HEK293 (cell line): ENCODE results near the gene HOTAIR.
A peak's percentile ranks its signal among the peaks of the same experiment; 100 is the strongest.

ENCODE experiments used
- BCL6B ChIP-seq: fragments of 450-650 bp; formaldehyde crosslinking; IDR thresholded peaks from 2 replicates; pipeline ENCODE4 v1.5.1; 2017; ENCODE audit warnings: missing biosample characterization, missing genetic modification characterization
- MEIS1 ChIP-seq: sonication (generic); formaldehyde crosslinking; IDR thresholded peaks from 2 replicates; pipeline ENCODE4 v1.8.1; 2022; ENCODE audit warnings: missing genetic modification reagents, mild to moderate bottlenecking, borderline replicate concordance
- MZF1 ChIP-seq: fragments of 450-650 bp; formaldehyde crosslinking; IDR thresholded peaks from 2 replicates; pipeline ENCODE4 v1.5.1; 2017; ENCODE audit warnings: missing biosample characterization, missing genetic modification characterization, borderline replicate concordance
- SCRT1 ChIP-seq: fragments of 450-650 bp; formaldehyde crosslinking; IDR thresholded peaks from 2 replicates; pipeline ENCODE4 v1.5.1; 2016; ENCODE audit warnings: missing biosample characterization, missing genetic modification characterization, borderline replicate concordance
- TCF7L2 ChIP-seq: IDR thresholded peaks from 2 replicates; pipeline ENCODE4 v1.6.1; 2011; ENCODE audit warnings: low read depth, mild to moderate bottlenecking, inconsistent platforms, low read length, moderate library complexity, borderline replicate concordance
- ZBTB10 ChIP-seq: fragments of 450-650 bp; formaldehyde crosslinking; IDR thresholded peaks from 2 replicates; pipeline ENCODE4 v1.5.1; 2016; ENCODE audit warnings: missing biosample characterization, missing genetic modification characterization
- ZBTB48 ChIP-seq: fragments of 450-650 bp; formaldehyde crosslinking; IDR thresholded peaks from 2 replicates; pipeline ENCODE4 v1.5.1; 2016; ENCODE audit warnings: missing biosample characterization, missing genetic modification characterization
- ZNF132 ChIP-seq: fragments of 450-650 bp; formaldehyde crosslinking; IDR thresholded peaks from 2 replicates; pipeline ENCODE4 v1.5.1; 2017; ENCODE audit warnings: missing biosample characterization, missing genetic modification characterization, borderline replicate concordance
- ZNF148 ChIP-seq: fragments of 450-650 bp; formaldehyde crosslinking; IDR thresholded peaks from 2 replicates; pipeline ENCODE4 v1.5.0; 2017; ENCODE audit warnings: missing biosample characterization, missing genetic modification characterization, borderline replicate concordance
- ZNF16 ChIP-seq: fragments of 450-650 bp; formaldehyde crosslinking; IDR thresholded peaks from 2 replicates; pipeline ENCODE4 v1.5.1; 2016; ENCODE audit warnings: low read depth, missing biosample characterization, missing genetic modification characterization
- ZNF184 ChIP-seq: fragments of 450-650 bp; IDR thresholded peaks from 2 replicates; pipeline ENCODE4 v1.5.1; 2018; ENCODE audit warnings: missing biosample characterization, mild to moderate bottlenecking, missing genetic modification characterization
- ZNF341 ChIP-seq: fragments of 450-650 bp; formaldehyde crosslinking; IDR thresholded peaks from 2 replicates; pipeline ENCODE4; 2016; ENCODE audit warnings: low read depth, missing biosample characterization, missing genetic modification characterization
- ZNF398 ChIP-seq: fragments of 450-650 bp; formaldehyde crosslinking; IDR thresholded peaks from 2 replicates; pipeline ENCODE4 v1.5.1; 2017; ENCODE audit warnings: missing biosample characterization, missing genetic modification characterization
- ZNF404 ChIP-seq: fragments of 450-650 bp; formaldehyde crosslinking; IDR thresholded peaks from 2 replicates; pipeline ENCODE4 v1.5.1; 2017; ENCODE audit warnings: missing biosample characterization, missing genetic modification characterization
- ZNF416 ChIP-seq: fragments of 450-650 bp; formaldehyde crosslinking; IDR thresholded peaks from 2 replicates; pipeline ENCODE4 v1.5.1; 2016; ENCODE audit warnings: missing biosample characterization, missing genetic modification characterization
- ZNF549 ChIP-seq: fragments of 450-650 bp; IDR thresholded peaks from 2 replicates; pipeline ENCODE4 v1.5.1; 2018; ENCODE audit warnings: missing biosample characterization, missing genetic modification characterization, mild to moderate bottlenecking, inconsistent platforms, moderate library complexity
- ZNF596 ChIP-seq: fragments of 450-650 bp; IDR thresholded peaks from 2 replicates; pipeline ENCODE4 v1.5.0; 2018; ENCODE audit warnings: missing biosample characterization, mild to moderate bottlenecking, missing genetic modification characterization, moderate library complexity
- ZNF677 ChIP-seq: fragments of 450-650 bp; IDR thresholded peaks from 2 replicates; pipeline ENCODE4 v1.5.0; 2018; ENCODE audit warnings: missing biosample characterization, mild to moderate bottlenecking, missing genetic modification characterization, moderate library complexity
- ZNF777 ChIP-seq: fragments of 450-650 bp; formaldehyde crosslinking; IDR thresholded peaks from 2 replicates; pipeline ENCODE4 v1.5.1; 2017; ENCODE audit warnings: missing biosample characterization, missing genetic modification characterization, borderline replicate concordance
- ZNF843 ChIP-seq: fragments of 450-650 bp; formaldehyde crosslinking; IDR thresholded peaks from 2 replicates; pipeline ENCODE4 v1.5.1; 2016; ENCODE audit warnings: missing biosample characterization, missing genetic modification characterization
- TF ChIP-seq, protein P1 (sequence below): fragments of 450-650 bp; formaldehyde crosslinking; conservative IDR thresholded peaks from 2 replicates; pipeline ENCODE4 v1.5.1; 2016; ENCODE audit warnings: low read depth, missing biosample characterization, missing genetic modification characterization

The HOTAIR gene

DNA sequence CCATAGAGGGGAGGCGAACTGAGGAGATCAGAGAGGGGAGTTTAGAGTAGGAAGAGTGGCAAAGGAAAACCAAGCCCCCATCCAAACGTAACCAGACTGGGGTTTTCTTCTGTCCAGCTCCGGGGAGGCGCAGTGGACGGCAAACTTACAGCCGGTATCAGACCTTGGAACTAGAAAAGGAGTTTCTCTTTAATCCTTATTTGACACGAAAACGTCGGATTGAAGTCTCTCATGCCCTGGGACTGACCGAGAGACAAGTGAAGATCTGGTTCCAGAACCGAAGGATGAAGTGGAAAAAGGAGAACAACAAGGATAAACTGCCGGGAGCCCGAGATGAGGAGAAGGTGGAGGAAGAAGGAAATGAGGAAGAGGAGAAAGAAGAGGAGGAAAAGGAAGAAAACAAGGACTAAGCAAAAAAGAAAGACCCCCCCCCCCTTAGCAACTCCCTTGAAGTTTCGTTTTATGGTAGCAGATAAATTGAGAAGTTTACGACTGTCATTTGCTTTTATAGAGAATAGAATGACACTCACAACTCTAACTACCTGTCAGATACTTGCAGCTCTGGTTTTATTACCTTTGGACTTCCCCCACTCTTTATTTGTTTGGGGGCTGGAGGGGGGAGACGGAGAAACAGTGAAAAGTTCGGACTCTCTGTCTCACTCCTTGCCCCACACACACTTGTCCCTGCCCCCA lies 36.4 kb upstream of the HOTAIR start (continued):
- TF ChIP-seq ZNF398 (tag by site-specific recombination) (peak; percentile 94), ZNF596 (tag by site-specific recombination) (peak; percentile 79), ZNF16 (tag by site-specific recombination) (no peak), ZNF549 (no peak), MZF1 (tag by site-specific recombination) (peak; percentile 20; the same call in 1 of the 2 replicates), BCL6B (tag by site-specific recombination) (peak; percentile 6; the same call in 1 of the 2 replicates), ZNF148 (tag by site-specific recombination) (no peak), ZNF404 (peak; percentile 39; the same call in 1 of the 2 replicates), ZNF341 (tag by site-specific recombination) (no peak), ZNF416 (tag by site-specific recombination) (no peak), ZNF132 (tag by site-specific recombination) (no peak), ZNF777 (no peak), ZBTB10 (tag by site-specific recombination) (no peak), ZNF843 (peak; percentile 92), ZNF677 (tag by site-specific recombination) (no peak), SCRT1 (tag by site-specific recombination) (peak; percentile 60; the same call in 1 of the 2 replicates), TCF7L2 (peak; percentile 81), ZNF184 (tag by site-specific recombination) (no peak), MEIS1 (CRISPR knock-in tag) (no peak), ZBTB48 (tag by site-specific recombination) (no peak)
- TF ChIP-seq, protein P1, sequence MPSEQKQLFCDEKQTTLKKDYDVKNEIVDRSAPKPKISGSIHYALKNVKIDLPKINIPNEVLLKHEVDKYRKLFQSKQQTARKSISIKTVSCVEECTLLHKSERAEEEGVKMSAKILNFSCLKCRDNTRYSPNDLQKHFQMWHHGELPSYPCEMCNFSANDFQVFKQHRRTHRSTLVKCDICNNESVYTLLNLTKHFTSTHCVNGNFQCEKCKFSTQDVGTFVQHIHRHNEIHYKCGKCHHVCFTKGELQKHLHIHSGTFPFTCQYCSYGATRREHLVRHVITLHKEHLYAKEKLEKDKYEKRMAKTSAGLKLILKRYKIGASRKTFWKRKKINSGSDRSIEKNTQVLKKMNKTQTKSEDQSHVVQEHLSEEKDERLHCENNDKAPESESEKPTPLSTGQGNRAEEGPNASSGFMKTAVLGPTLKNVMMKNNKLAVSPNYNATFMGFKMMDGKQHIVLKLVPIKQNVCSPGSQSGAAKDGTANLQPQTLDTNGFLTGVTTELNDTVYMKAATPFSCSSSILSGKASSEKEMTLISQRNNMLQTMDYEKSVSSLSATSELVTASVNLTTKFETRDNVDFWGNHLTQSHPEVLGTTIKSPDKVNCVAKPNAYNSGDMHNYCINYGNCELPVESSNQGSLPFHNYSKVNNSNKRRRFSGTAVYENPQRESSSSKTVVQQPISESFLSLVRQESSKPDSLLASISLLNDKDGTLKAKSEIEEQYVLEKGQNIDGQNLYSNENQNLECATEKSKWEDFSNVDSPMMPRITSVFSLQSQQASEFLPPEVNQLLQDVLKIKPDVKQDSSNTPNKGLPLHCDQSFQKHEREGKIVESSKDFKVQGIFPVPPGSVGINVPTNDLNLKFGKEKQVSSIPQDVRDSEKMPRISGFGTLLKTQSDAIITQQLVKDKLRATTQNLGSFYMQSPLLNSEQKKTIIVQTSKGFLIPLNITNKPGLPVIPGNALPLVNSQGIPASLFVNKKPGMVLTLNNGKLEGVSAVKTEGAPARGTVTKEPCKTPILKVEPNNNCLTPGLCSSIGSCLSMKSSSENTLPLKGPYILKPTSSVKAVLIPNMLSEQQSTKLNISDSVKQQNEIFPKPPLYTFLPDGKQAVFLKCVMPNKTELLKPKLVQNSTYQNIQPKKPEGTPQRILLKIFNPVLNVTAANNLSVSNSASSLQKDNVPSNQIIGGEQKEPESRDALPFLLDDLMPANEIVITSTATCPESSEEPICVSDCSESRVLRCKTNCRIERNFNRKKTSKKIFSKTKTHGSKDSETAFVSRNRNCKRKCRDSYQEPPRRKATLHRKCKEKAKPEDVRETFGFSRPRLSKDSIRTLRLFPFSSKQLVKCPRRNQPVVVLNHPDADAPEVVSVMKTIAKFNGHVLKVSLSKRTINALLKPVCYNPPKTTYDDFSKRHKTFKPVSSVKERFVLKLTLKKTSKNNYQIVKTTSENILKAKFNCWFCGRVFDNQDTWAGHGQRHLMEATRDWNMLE: no peak
